HG03045 (cell line): ENCODE results near the gene POLD2.
"Not testable (repeated sequence)": the region's sequence is repeated elsewhere in the genome, so short reads cannot be mapped to it uniquely, and the experiment has no call there.

Source experiments
- ATAC-seq: cut with Tn5 transposase; IDR thresholded peaks from one replicate; pipeline ENCODE4 v1.9.1; 2021; ENCODE audit warnings: mild to moderate bottlenecking, moderate library complexity; ENCODE audit not compliant: unreplicated experiment

Gene POLD2

GRCh38 chr7:44139311-44140010 lies 16.1 kb upstream of the POLD2 start:
- ATAC-seq, result no peak

GRCh38 chr7:44138698-44139097 lies 15.3 kb upstream of the POLD2 start:
- no peak for ATAC-seq

GRCh38 chr7:44136731-44137130 lies 13.4 kb upstream of the POLD2 start:
- ATAC-seq, result no peak

GRCh38 chr7:44134943-44135628 lies 11.7 kb upstream of the POLD2 start:
- ATAC-seq, result no peak

- ATAC-seq, result no peak
Measured at GRCh38 chr7:44133295-44133694, 9.9 kb upstream of the POLD2 start.

GRCh38 chr7:44132039-44132438 lies 8.7 kb upstream of the POLD2 start:
- no peak for ATAC-seq

GRCh38 chr7:44131173-44132029 lies 8.1 kb upstream of the POLD2 start:
- ATAC-seq, result no peak

- no peak for ATAC-seq
Measured at GRCh38 chr7:44128721-44129582, 5.6 kb upstream of the POLD2 start.

- ATAC-seq, result no peak
Measured at GRCh38 chr7:44127161-44127560, 3.8 kb upstream of the POLD2 start.

GRCh38 chr7:44126574-44126973 lies 3.2 kb upstream of the POLD2 start:
- ATAC-seq, result not testable (repeated sequence)

- ATAC-seq, result no peak
Measured at GRCh38 chr7:44124822-44125202, 1.5 kb upstream of the POLD2 start.

GRCh38 chr7:44122529-44122928 lies 819 bp downstream of the POLD2 start:
- no peak for ATAC-seq

- ATAC-seq, result no peak
Measured at GRCh38 chr7:44121761-44122420, 1.5 kb downstream of the POLD2 start.

- ATAC-seq, result no peak
Measured at GRCh38 chr7:44120395-44120794, 3.0 kb downstream of the POLD2 start.

GRCh38 chr7:44119829-44120380 lies 3.4 kb downstream of the POLD2 start:
- ATAC-seq, result no peak

- no peak for ATAC-seq
Measured at GRCh38 chr7:44117801-44118429, 5.4 kb downstream of the POLD2 start.

GRCh38 chr7:44116789-44117666 lies 6.3 kb downstream of the POLD2 start:
- ATAC-seq, result no peak

- ATAC-seq, result no peak
Measured at GRCh38 chr7:44116087-44116788, 7.1 kb downstream of the POLD2 start.
